ENCODE results near the gene FAM83E. TPM values are rescaled to one million over a fixed set of nuclear protein-coding genes. Genes with fewer than 3 reads are reported as not detected.
A peak's percentile ranks its signal among the peaks of the same experiment; 100 is the strongest.
"Not testable (repeated sequence)": the region's sequence is repeated elsewhere in the genome, so short reads cannot be mapped to it uniquely, and the experiment has no call there.

FAM83E gene
- total RNA-seq, 1 experiment from 2014 or later = 8.8 TPM

DNA sequence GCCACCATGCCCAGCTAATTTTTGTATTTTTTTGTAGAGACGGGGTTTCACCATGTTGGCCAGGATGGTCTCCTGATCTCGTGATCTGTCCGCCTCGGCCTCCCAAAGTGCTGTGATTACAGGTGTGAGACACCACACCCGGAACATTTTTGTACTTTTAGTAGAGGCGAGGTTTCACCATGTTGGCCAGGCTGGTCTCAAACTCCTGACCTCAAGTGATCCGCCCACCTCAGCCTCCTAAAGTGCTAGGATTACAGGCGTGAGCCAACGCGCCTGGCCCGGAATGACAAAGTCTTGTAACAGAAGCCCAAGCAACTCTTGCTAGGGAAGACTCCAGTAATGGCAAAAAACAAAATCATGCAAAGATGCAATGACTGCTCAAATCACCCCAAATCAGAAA, 17.4 kb upstream of the FAM83E start:
- peaks cover 34% of the 10 kb centered on the region for H3K4me1 Mint-ChIP-seq
- H3K27me3 Mint-ChIP-seq (ENCODE audit: low read depth); DNase-seq (ENCODE audit: low spot score); POLR2A ChIA-PET; H3K9me3 Mint-ChIP-seq; ATAC-seq; H3K36me3 Mint-ChIP-seq; H3K27ac Mint-ChIP-seq: not testable (repeated sequence)
- H3K4me3 Mint-ChIP-seq = 0 out of 2 replicates have a peak overlapping the region, but pooled peaks have one; percentile 14
- CTCF ChIA-PET = interaction anchor here (1.1 to 2.3 kb wide), 2 partner anchors 13 to 44 kb away, joined by 4 to 8 read pairs; partner anchors contain the start of gene CA11

DNA sequence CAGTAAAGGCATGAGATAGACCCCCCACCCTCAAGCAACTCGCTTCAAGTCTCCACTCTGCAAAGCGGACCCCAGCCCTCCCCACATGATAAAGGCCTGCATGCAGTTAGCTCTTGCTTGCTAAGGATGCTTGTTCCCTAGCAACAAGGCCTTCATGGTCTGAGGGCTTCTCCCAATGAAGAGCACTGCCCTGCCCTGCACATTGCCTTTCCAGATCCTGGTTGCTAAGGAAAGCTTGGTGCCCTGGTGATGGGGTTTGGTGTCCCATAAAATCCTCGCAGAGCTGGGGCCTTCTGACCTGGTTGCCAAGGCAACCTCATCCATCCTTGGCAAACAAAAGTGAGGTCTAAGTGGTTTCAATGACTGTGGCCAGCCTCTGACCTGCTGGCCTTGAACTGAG, 16.3 kb upstream of the FAM83E start:
- no peaks in the 10 kb centered on the region for H3K9me3 Mint-ChIP-seq
- H3K36me3 Mint-ChIP-seq = no peaks in the 10 kb centered on the region
- ChIA-PET CTCF (interaction anchor here (0.6 to 3.0 kb wide), 13 partner anchors 9 to 362 kb away, joined by 3 to 20 read pairs (median 6); partner anchors contain the start of genes CA11, FAM83E, RPL18 and RUVBL2), POLR2A (interaction anchor here (0.7 to 3.4 kb wide), 10 partner anchors 8 to 363 kb away, joined by 3 to 23 read pairs (median 6); partner anchors contain the start of genes CA11, FAM83E, RPL18 and RUVBL2)
- TF ChIP-seq, protein P1, sequence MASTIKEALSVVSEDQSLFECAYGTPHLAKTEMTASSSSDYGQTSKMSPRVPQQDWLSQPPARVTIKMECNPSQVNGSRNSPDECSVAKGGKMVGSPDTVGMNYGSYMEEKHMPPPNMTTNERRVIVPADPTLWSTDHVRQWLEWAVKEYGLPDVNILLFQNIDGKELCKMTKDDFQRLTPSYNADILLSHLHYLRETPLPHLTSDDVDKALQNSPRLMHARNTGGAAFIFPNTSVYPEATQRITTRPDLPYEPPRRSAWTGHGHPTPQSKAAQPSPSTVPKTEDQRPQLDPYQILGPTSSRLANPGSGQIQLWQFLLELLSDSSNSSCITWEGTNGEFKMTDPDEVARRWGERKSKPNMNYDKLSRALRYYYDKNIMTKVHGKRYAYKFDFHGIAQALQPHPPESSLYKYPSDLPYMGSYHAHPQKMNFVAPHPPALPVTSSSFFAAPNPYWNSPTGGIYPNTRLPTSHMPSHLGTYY (CRISPR knock-in tag; IDR thresholded peaks at IDR 0.05) = no peak
- no peak for TF ChIP-seq ZNF317 (CRISPR knock-in tag; IDR thresholded peaks at IDR 0.05; ENCODE audit: borderline replicate concordance, low read depth)
- no peak for DNase-seq (ENCODE audit: low spot score)
- H3K4me1 Mint-ChIP-seq = peaks cover 34% of the 10 kb centered on the region
- ATAC-seq = no peak
- H3K27ac Mint-ChIP-seq = no peak overlapping the region
- peak overlapping the region; percentile 71 for H3K4me3 Mint-ChIP-seq
- H3K27me3 Mint-ChIP-seq (ENCODE audit: low read depth) = peaks cover 4% of the 10 kb centered on the region

DNA sequence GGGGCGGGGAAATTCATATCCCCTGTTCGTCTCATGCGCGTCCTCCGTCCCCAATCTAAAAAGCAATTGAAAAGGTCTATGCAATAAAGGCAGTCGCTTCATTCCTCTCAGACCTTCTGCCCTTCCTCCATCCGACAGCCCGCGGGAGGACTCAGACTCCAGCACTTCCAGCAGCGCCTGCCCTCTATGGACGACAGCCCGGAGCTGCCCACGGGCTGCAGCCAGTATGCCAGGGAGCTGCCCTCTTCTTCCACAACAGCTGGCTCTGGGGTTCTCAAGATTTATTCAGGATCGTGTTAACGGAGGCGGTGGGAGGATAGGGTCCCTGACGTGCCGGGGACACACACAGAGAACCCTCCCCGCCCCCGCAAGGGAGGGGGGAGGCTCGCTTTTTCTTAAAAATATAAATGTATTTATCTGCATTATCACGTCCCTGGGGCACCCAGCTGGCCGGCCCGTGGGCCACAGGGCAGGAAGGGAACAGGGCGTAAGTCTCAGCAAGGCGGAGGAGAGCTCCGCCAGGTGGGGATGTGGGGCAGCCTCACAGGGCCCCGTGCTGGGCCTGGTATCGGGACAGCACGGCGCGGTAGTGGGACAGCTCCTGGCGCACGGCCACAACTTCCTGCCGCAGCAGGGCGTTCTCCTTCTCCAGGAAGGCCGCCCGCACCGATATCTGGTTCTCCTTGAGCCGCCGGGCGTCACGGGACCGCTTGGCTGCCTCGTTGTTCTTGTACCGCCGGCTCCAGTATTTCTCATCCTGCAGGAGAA, 15.6 kb upstream of the FAM83E start:
- peaks cover 32% of the 10 kb centered on the region for H3K4me1 Mint-ChIP-seq
- H3K36me3 Mint-ChIP-seq = no peaks in the 10 kb centered on the region
- DNase-seq (ENCODE audit: low spot score) = peak; percentile 72
- H3K27me3 Mint-ChIP-seq (ENCODE audit: low read depth) = no peaks in the 10 kb centered on the region
- peak overlapping the region; percentile 71 for H3K4me3 Mint-ChIP-seq
- POLR2A ChIA-PET = interaction anchor here (0.5 to 3.4 kb wide), 16 partner anchors 9 to 363 kb away, joined by 3 to 23 read pairs (median 4); partner anchors contain the start of genes CA11, FAM83E, RPL18 and RUVBL2
- peak; percentile 11 for ATAC-seq
- CTCF ChIA-PET = interaction anchor here (0.6 to 3.0 kb wide), 25 partner anchors 8 to 363 kb away, joined by 3 to 20 read pairs (median 4); partner anchors contain the start of genes CA11, FAM83E, RPL18 and RUVBL2
- no peaks in the 10 kb centered on the region for H3K9me3 Mint-ChIP-seq
- peak overlapping the region; percentile 99 for H3K27ac Mint-ChIP-seq
- TF ChIP-seq ZNF138 (CRISPR knock-in tag; conservative IDR thresholded peaks at IDR 0.05) = no peak
- TF ChIP-seq, protein P2, sequence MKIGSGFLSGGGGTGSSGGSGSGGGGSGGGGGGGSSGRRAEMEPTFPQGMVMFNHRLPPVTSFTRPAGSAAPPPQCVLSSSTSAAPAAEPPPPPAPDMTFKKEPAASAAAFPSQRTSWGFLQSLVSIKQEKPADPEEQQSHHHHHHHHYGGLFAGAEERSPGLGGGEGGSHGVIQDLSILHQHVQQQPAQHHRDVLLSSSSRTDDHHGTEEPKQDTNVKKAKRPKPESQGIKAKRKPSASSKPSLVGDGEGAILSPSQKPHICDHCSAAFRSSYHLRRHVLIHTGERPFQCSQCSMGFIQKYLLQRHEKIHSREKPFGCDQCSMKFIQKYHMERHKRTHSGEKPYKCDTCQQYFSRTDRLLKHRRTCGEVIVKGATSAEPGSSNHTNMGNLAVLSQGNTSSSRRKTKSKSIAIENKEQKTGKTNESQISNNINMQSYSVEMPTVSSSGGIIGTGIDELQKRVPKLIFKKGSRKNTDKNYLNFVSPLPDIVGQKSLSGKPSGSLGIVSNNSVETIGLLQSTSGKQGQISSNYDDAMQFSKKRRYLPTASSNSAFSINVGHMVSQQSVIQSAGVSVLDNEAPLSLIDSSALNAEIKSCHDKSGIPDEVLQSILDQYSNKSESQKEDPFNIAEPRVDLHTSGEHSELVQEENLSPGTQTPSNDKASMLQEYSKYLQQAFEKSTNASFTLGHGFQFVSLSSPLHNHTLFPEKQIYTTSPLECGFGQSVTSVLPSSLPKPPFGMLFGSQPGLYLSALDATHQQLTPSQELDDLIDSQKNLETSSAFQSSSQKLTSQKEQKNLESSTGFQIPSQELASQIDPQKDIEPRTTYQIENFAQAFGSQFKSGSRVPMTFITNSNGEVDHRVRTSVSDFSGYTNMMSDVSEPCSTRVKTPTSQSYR (CRISPR knock-in tag; IDR thresholded peaks at IDR 0.05) = no peak; the same call in 1 of the 2 replicates
- peak; percentile 26; the same call in 1 of the 2 replicates for TF ChIP-seq EMX1 (CRISPR knock-in tag; IDR thresholded peaks at IDR 0.05)
- TF ChIP-seq, protein P3, sequence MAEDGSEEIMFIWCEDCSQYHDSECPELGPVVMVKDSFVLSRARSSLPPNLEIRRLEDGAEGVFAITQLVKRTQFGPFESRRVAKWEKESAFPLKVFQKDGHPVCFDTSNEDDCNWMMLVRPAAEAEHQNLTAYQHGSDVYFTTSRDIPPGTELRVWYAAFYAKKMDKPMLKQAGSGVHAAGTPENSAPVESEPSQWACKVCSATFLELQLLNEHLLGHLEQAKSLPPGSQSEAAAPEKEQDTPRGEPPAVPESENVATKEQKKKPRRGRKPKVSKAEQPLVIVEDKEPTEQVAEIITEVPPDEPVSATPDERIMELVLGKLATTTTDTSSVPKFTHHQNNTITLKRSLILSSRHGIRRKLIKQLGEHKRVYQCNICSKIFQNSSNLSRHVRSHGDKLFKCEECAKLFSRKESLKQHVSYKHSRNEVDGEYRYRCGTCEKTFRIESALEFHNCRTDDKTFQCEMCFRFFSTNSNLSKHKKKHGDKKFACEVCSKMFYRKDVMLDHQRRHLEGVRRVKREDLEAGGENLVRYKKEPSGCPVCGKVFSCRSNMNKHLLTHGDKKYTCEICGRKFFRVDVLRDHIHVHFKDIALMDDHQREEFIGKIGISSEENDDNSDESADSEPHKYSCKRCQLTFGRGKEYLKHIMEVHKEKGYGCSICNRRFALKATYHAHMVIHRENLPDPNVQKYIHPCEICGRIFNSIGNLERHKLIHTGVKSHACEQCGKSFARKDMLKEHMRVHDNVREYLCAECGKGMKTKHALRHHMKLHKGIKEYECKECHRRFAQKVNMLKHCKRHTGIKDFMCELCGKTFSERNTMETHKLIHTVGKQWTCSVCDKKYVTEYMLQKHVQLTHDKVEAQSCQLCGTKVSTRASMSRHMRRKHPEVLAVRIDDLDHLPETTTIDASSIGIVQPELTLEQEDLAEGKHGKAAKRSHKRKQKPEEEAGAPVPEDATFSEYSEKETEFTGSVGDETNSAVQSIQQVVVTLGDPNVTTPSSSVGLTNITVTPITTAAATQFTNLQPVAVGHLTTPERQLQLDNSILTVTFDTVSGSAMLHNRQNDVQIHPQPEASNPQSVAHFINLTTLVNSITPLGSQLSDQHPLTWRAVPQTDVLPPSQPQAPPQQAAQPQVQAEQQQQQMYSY (CRISPR knock-in tag; IDR thresholded peaks at IDR 0.05) = no peak
- no peak for TF ChIP-seq ZNF423 (CRISPR knock-in tag; IDR thresholded peaks at IDR 0.05)
- no peak for TF ChIP-seq KAT7 (CRISPR knock-in tag; IDR thresholded peaks at IDR 0.05; ENCODE audit: borderline replicate concordance)
- TF ChIP-seq ZNF263 (CRISPR knock-in tag; IDR thresholded peaks at IDR 0.05; ENCODE audit: low read depth) = peak; percentile 44
- no peak for TF ChIP-seq CBFB (CRISPR knock-in tag; IDR thresholded peaks at IDR 0.05; ENCODE audit: low read depth)
- TF ChIP-seq, protein P4, sequence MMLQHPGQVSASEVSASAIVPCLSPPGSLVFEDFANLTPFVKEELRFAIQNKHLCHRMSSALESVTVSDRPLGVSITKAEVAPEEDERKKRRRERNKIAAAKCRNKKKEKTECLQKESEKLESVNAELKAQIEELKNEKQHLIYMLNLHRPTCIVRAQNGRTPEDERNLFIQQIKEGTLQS (CRISPR knock-in tag; conservative IDR thresholded peaks at IDR 0.05) = no peak
- no peak for TF ChIP-seq GTF2I (CRISPR knock-in tag; conservative IDR thresholded peaks at IDR 0.05)
- TF ChIP-seq ZNF416 (CRISPR knock-in tag; IDR thresholded peaks at IDR 0.05) = peak; percentile 92
- TF ChIP-seq PRRX2 (CRISPR knock-in tag; IDR thresholded peaks at IDR 0.05) = peak; percentile 93
- no peak for TF ChIP-seq TCF7 (CRISPR knock-in tag; IDR thresholded peaks at IDR 0.05; ENCODE audit: low read depth)
- TF ChIP-seq, protein P5, sequence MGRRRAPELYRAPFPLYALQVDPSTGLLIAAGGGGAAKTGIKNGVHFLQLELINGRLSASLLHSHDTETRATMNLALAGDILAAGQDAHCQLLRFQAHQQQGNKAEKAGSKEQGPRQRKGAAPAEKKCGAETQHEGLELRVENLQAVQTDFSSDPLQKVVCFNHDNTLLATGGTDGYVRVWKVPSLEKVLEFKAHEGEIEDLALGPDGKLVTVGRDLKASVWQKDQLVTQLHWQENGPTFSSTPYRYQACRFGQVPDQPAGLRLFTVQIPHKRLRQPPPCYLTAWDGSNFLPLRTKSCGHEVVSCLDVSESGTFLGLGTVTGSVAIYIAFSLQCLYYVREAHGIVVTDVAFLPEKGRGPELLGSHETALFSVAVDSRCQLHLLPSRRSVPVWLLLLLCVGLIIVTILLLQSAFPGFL (CRISPR knock-in tag; IDR thresholded peaks at IDR 0.05; ENCODE audit: borderline replicate concordance) = no peak
- TF ChIP-seq ZNF396 (CRISPR knock-in tag; IDR thresholded peaks at IDR 0.05; ENCODE audit: borderline replicate concordance) = no peak
